Esophagus squamous epithelium (tissue), 4 donors: ENCODE results near the gene EMX2.

Source experiments
- CTCF ChIP-seq, 6 experiments: fragments of 450-650 bp in 4 of 6; fragments of 200-600 bp in 2 of 6; sonication (generic) in 2 of 6; IDR thresholded peaks; one replicate each; pipeline ENCODE4 v1.5.1; 2016 to 2019; ENCODE audit warnings: antibody characterized with exemption in 6 of 6, mild to moderate bottlenecking in 4 of 6, moderate library complexity in 4 of 6
- POLR2A ChIP-seq, 4 donors: fragments of 450-650 bp; IDR thresholded peaks; one replicate each; pipeline ENCODE4 v1.6.1; 2017; ENCODE audit warnings: antibody characterized with exemption in 4 of 4, mild to moderate bottlenecking in 4 of 4, moderate library complexity in 3 of 4

- TF ChIP-seq CTCF (IDR thresholded peaks at IDR 0.05) (no peak), POLR2A (IDR thresholded peaks at IDR 0.05) (no peak)
Observed at GRCh38 chr10:117568334-117568733, 25.8 kb downstream of the EMX2 start.
